IMR-90 (cell line): ENCODE data around the gene HHLA2. TPM values are rescaled to one million over a fixed set of nuclear protein-coding genes. Genes with fewer than 3 reads are reported as not detected.
A peak's percentile ranks its signal among the peaks of the same experiment; 100 is the strongest.

Source experiments
- ATAC-seq: fragments of 200-7000 bp; cut with Tn5 transposase; 2 replicates; pipeline ENCODE4 v1.9.1; 2020; ENCODE audit warnings: low read depth, mild to moderate bottlenecking, moderate library complexity
- BruUV-seq: library from RNA; stranded (reverse); fragments of 400-500 nt; replicated peaks from 2 replicates; lab custom pipeline; 2021; lab: Mats Ljungman, UMichigan
- CTCF ChIA-PET: fragments of 300-600 bp; formaldehyde crosslinking; extraction: SDS; loops from one replicate; lab custom pipeline; 2021; ENCODE audit warnings: antibody characterized with exemption; lab: Yijun Ruan, JAX
- POLR2A ChIA-PET: fragments of 300-600 bp; sonication (Branson Sonifier 250); formaldehyde crosslinking; loops from one replicate; lab custom pipeline; 2022; ENCODE audit warnings: antibody characterized with exemption; ENCODE audit not compliant: unreplicated experiment; lab: Charles Lee
- DNase-seq: peaks from one replicate; pipeline ENCODE4 v3.0.0; 2013
- H2AFZ ChIP-seq: replicated peaks from 2 replicates; pipeline ENCODE3; 2013; ENCODE audit warnings: low read length, mild to moderate bottlenecking; ENCODE audit not compliant: poor library complexity
- H2AK5ac ChIP-seq: 2 replicates; pipeline ENCODE4 v1.6.1; 2013; ENCODE audit warnings: low read depth, low read length, inconsistent platforms
- H2AK9ac ChIP-seq: replicated peaks from 2 replicates; pipeline ENCODE3; 2013; ENCODE audit warnings: mild to moderate bottlenecking, low read depth, low read length, moderate library complexity; ENCODE audit not compliant: poor library complexity
- H2BK120ac ChIP-seq: 2 replicates; pipeline ENCODE4 v1.6.1; 2013; ENCODE audit warnings: low read depth, low read length, inconsistent platforms
- H2BK15ac ChIP-seq: 3 replicates; pipeline ENCODE4 v1.6.1; 2013; ENCODE audit warnings: low read depth, low read length, inconsistent platforms
- H2BK20ac ChIP-seq: 2 replicates; pipeline ENCODE4 v1.6.1; 2013; ENCODE audit warnings: low read depth, mild to moderate bottlenecking, inconsistent platforms, low read length, moderate library complexity
- H2BK5ac ChIP-seq: 2 replicates; pipeline ENCODE4 v1.6.1; 2013; ENCODE audit warnings: mild to moderate bottlenecking, low read depth, low read length, inconsistent platforms; ENCODE audit not compliant: poor library complexity, severe bottlenecking
- H3K14ac ChIP-seq: replicated peaks from 2 replicates; pipeline ENCODE4 v1.6.1; 2013; ENCODE audit warnings: low read depth, low read length, inconsistent platforms
- H3K18ac ChIP-seq: 2 replicates; pipeline ENCODE4 v1.6.1; 2013; ENCODE audit warnings: low read depth, low read length, control low read depth
- H3K23ac ChIP-seq: 2 replicates; pipeline ENCODE4 v1.6.1; 2013; ENCODE audit warnings: low read depth, low read length, inconsistent platforms
- H3K27ac ChIP-seq: 2 replicates; pipeline ENCODE4 v1.5.1; 2013; ENCODE audit warnings: mild to moderate bottlenecking, control low read depth, low read length; ENCODE audit not compliant: insufficient read depth
- H3K27me3 ChIP-seq: 2 replicates; pipeline ENCODE4 v1.6.1; 2013; ENCODE audit warnings: low read length; ENCODE audit not compliant: control insufficient read depth, insufficient read depth
- H3K36me3 ChIP-seq: 2 replicates; pipeline ENCODE4 v1.6.1; 2013; ENCODE audit warnings: low read length, mixed read lengths; ENCODE audit not compliant: control insufficient read depth, insufficient read depth
- H3K4ac ChIP-seq: 2 replicates; pipeline ENCODE4 v1.6.1; 2013; ENCODE audit warnings: low read depth, low read length, inconsistent platforms
- H3K4me1 ChIP-seq: 2 replicates; pipeline ENCODE4 v1.6.1; 2013; ENCODE audit warnings: low read length, mixed read lengths; ENCODE audit not compliant: control insufficient read depth, insufficient read depth
- H3K4me2 ChIP-seq: 2 replicates; pipeline ENCODE4 v1.6.1; 2013; ENCODE audit warnings: low read depth, mild to moderate bottlenecking, control low read depth, low read length, moderate library complexity
- H3K4me3 ChIP-seq: 2 replicates; pipeline ENCODE4 v1.5.1; 2013; ENCODE audit warnings: low read depth, mild to moderate bottlenecking, control low read depth, low read length, moderate library complexity; ENCODE audit not compliant: insufficient read depth
- H3K56ac ChIP-seq: 2 replicates; pipeline ENCODE4 v1.6.1; 2013; ENCODE audit warnings: low read length, inconsistent platforms; ENCODE audit not compliant: insufficient read depth; ENCODE audit errors: extremely low read depth
- H3K79me1 ChIP-seq, 2 experiments: 2 replicates each; pipeline ENCODE4 v1.6.1; 2013; ENCODE audit warnings: low read length in 2 of 2, inconsistent platforms in 1 of 2, low read depth in 1 of 2
- H3K9ac ChIP-seq: 2 replicates; pipeline ENCODE4 v1.6.1; 2013; ENCODE audit warnings: low read depth, low read length, control low read depth
- H3K9me1 ChIP-seq: 2 replicates; pipeline ENCODE4 v1.6.1; 2013; ENCODE audit warnings: low read length, inconsistent platforms; ENCODE audit not compliant: insufficient read depth
- H3K9me3 ChIP-seq: 2 replicates; pipeline ENCODE4 v1.6.1; 2013; ENCODE audit warnings: low read length; ENCODE audit not compliant: control insufficient read depth, insufficient read depth
- H4K20me1 ChIP-seq: 2 replicates; pipeline ENCODE4 v1.6.1; 2013; ENCODE audit warnings: low read length, inconsistent platforms; ENCODE audit not compliant: insufficient read depth
- H4K5ac ChIP-seq: 2 replicates; pipeline ENCODE4 v1.6.1; 2013; ENCODE audit warnings: mild to moderate bottlenecking, low read depth, low read length, control low read depth
- H4K8ac ChIP-seq, 2 experiments: 2 replicates each; pipeline ENCODE4 v1.6.1; 2013; ENCODE audit warnings: low read depth in 2 of 2, low read length in 2 of 2, control low read depth in 1 of 2, inconsistent platforms in 1 of 2
- H4K91ac ChIP-seq: 2 replicates; pipeline ENCODE4 v1.6.1; 2013; ENCODE audit warnings: low read depth, low read length, inconsistent platforms; ENCODE audit not compliant: insufficient read depth
- MAFK ChIP-seq: IDR thresholded peaks from 2 replicates; pipeline ENCODE4 v1.6.1; 2012; ENCODE audit warnings: low read depth, low read length, improper control_type of control experiment
- POLR2A ChIP-seq: IDR thresholded peaks from 2 replicates; pipeline ENCODE4 v1.6.1; 2012; ENCODE audit warnings: mild to moderate bottlenecking, low read depth, low read length
- RCOR1 ChIP-seq: IDR thresholded peaks from 2 replicates; pipeline ENCODE4 v1.6.1; 2012; ENCODE audit warnings: mild to moderate bottlenecking, low read length, improper control_type of control experiment; ENCODE audit not compliant: insufficient replicate concordance
- WGBS, 2 experiments: methylation state at CpG; one replicate each; pipeline versions ENCODE4 v1.1.5 to v1.1.7; 2013; ENCODE audit warnings: missing lambda C conversion rate in 2 of 2; ENCODE audit not compliant: insufficient read length in 1 of 2; ENCODE audit errors: extremely low coverage in 2 of 2; 5-methylcytosine and 5-hydroxymethylcytosine counted together
- dilution Hi-C: fragments of 300-500 bp; cut with HindIII; formaldehyde crosslinking; loops from one replicate; pipeline ENCODE4 v1.14.3; 2018; ENCODE audit warnings: low sequenced_read_pairs; ENCODE audit not compliant: unreplicated experiment
- in situ Hi-C: fragments of 300-500 bp; cut with MboI; formaldehyde crosslinking; loops from 3 replicates; pipeline ENCODE4 v1.14.3; 2019; ENCODE audit warnings: low sequenced_read_pairs, inconsistent platforms, mixed read lengths
- intact Hi-C: fragments of 100-400 bp; cut with micrococcal nuclease; formaldehyde crosslinking; loops from 2 replicates; pipeline ENCODE4 v1.10.0; 2022
- polyA plus RNA-seq, 3 experiments: library from polyadenylated mRNA; depleted of rRNA; stranded (reverse); fragments of >200 nt; gene quantifications; 2 replicates each; pipeline ENCODE4 v1.2.3, GENCODE V29; 2012; ENCODE audit warnings: low replicate concordance in 1 of 3
- total RNA-seq: library from RNA; depleted of rRNA; stranded (reverse); fragments of >200 nt; gene quantifications from 2 replicates; pipeline ENCODE4 v1.2.3, GENCODE V29; 2012

The HHLA2 gene
- total and polyA plus RNA-seq, 2 of the 4 experiments (the other 2 are of a cell fraction) = not detected

- Histone ChIP-seq H3K4me1 (no peaks in the 10 kb centered on the region), H2BK120ac (no peak overlapping the region), H2BK15ac (no peak overlapping the region), H3K4me2 (no peak overlapping the region), H4K5ac (no peak overlapping the region), H3K79me1 (no peaks in the 10 kb centered on the region), H4K20me1 (no peaks in the 10 kb centered on the region), H3K9me3 (no peaks in the 10 kb centered on the region), H3K18ac (no peak overlapping the region), H2AK5ac (no peak overlapping the region), H2BK5ac (no peak overlapping the region), H3K9me1 (no peaks in the 10 kb centered on the region), H3K56ac (no peak overlapping the region), H3K4me3 (no peak overlapping the region), H3K9ac (no peak overlapping the region), H2AFZ (no peak overlapping the region), H2AK9ac (no peak overlapping the region), H2BK20ac (no peak overlapping the region), H3K27ac (no peak overlapping the region), H3K4ac (no peak overlapping the region), H3K36me3 (no peaks in the 10 kb centered on the region), H4K91ac (no peak overlapping the region), H3K23ac (no peak overlapping the region), H3K14ac (no peak overlapping the region), H4K8ac (no peak overlapping the region), H3K27me3 (no peaks in the 10 kb centered on the region; the same call in 1 of the 2 replicates)
- CTCF ChIA-PET = no interaction called here
- no peak for DNase-seq
- intact Hi-C loops = no loop called here
- no peak for ATAC-seq
- WGBS, 2 experiments = no CpG with 5 or more reads among the region's 1 CpG
- dilution Hi-C loops = no loop called here
- TF ChIP-seq POLR2A (no peak), MAFK (peak; percentile 75), RCOR1 (no peak)
- POLR2A ChIA-PET = no interaction called here
- in situ Hi-C loops = no loop called here
- BruUV-seq = no TSS peak
Observed at GRCh38 chr3:108324177-108324576, 27.8 kb downstream of the HHLA2 start.
